ENCODE data around the gene ZNF532. TPM values are rescaled to one million over a fixed set of nuclear protein-coding genes. Genes with fewer than 3 reads are reported as not detected.

ZNF532 gene
- total RNA-seq, 1 experiment from 2014 or later: 21.1 TPM

DNA sequence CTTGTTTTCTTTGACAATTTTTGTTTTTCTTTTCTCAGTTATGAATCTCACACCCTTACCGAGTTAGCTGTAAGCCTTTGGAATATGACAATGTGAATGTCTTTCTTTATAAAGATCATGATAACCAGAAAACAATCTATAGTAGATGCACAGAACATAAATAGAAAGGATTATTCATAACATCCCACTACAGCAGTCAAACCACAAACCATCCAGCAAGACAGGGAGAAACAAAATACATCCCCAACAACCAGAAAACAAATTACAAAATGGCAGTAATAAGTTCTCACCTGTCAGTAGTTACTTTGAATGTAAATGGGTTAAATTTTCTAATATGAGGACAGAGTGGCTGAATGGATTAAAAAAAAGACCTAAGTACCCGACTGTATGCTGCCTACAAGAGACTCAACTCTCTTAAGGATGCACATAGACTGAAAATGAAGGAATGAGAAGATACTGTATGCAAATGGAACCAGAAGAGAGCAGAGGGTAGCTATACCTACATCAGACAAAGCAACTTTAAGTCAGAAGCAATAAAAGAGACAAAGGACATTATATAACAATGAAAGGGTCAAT, 124.6 kb downstream of the ZNF532 start:
- Histone ChIP-seq H3K27me3 (ENCODE audit: insufficient read depth, low read depth) (no peaks in the 10 kb centered on the region), H3K9me2 (ENCODE audit: insufficient read depth) (no peaks in the 10 kb centered on the region), H3K4me1 (replicated peaks; ENCODE audit: insufficient read depth) (0 out of 2 replicates have a peak, but pooled peaks cover 7% of the 10 kb centered on the region), H3K79me2 (ENCODE audit: low read depth) (no peaks in the 10 kb centered on the region), H2AFZ (no peak overlapping the region), H3F3A (ENCODE audit: insufficient read depth, low read depth) (no peaks in the 10 kb centered on the region), H3K9me3 (ENCODE audit: insufficient read depth, low read depth) (0 out of 2 replicates have a peak, but pooled peaks cover 10% of the 10 kb centered on the region), H3K4me3 (no peak overlapping the region), H4K20me1 (ENCODE audit: insufficient read depth) (no peaks in the 10 kb centered on the region), H3K27ac (no peak overlapping the region), H3K4me2 (no peak overlapping the region), H3K36me3 (ENCODE audit: low read depth) (no peaks in the 10 kb centered on the region)
- intact Hi-C loops (cut with micrococcal nuclease; ENCODE audit: unreplicated experiment): no loop called here
- BruUV-seq (replicated peaks): no TSS peak
- TF ChIP-seq, protein P1, sequence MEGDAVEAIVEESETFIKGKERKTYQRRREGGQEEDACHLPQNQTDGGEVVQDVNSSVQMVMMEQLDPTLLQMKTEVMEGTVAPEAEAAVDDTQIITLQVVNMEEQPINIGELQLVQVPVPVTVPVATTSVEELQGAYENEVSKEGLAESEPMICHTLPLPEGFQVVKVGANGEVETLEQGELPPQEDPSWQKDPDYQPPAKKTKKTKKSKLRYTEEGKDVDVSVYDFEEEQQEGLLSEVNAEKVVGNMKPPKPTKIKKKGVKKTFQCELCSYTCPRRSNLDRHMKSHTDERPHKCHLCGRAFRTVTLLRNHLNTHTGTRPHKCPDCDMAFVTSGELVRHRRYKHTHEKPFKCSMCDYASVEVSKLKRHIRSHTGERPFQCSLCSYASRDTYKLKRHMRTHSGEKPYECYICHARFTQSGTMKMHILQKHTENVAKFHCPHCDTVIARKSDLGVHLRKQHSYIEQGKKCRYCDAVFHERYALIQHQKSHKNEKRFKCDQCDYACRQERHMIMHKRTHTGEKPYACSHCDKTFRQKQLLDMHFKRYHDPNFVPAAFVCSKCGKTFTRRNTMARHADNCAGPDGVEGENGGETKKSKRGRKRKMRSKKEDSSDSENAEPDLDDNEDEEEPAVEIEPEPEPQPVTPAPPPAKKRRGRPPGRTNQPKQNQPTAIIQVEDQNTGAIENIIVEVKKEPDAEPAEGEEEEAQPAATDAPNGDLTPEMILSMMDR (conservative IDR thresholded peaks at IDR 0.05): no peak
- no peak for TF ChIP-seq EZH2 (IDR thresholded peaks at IDR 0.05; ENCODE audit: low read depth)
- ChIA-PET CTCF (no interaction called here), POLR2A (ENCODE audit: unreplicated experiment) (no interaction called here)
- no peak for DNase-seq

DNA sequence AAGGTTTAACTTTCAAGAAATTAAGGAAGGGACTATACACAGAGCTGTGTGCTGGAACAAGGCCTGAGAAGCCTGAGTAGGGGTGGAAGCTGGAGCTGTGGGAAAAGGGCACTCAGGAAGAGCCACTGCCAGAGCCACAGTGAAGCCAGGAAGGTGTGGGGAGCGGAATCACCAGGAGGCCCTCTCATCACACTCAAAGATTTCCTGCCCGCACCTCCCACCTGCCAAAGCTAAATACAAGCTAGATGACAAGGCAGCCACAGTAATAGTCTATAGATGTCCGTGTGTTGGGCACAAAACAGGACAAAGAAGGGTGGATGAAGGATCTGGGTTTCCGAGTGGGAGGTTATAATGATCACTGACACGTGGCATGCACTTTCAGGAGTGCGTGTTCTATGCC, 126.0 kb downstream of the ZNF532 start:
- no peaks in the 10 kb centered on the region for H3K79me2 ChIP-seq (ENCODE audit: low read depth)
- TF ChIP-seq, protein P1 (conservative IDR thresholded peaks at IDR 0.05): no peak
- TF ChIP-seq EZH2 (IDR thresholded peaks at IDR 0.05; ENCODE audit: low read depth): no peak
- no peak for DNase-seq
- H4K20me1 ChIP-seq (ENCODE audit: insufficient read depth): no peaks in the 10 kb centered on the region
- H3K9me2 ChIP-seq (ENCODE audit: insufficient read depth): no peaks in the 10 kb centered on the region
- H3K4me2 ChIP-seq: no peak overlapping the region
- H3K27ac ChIP-seq: no peak overlapping the region
- H3K27me3 ChIP-seq (ENCODE audit: insufficient read depth, low read depth): no peaks in the 10 kb centered on the region
- no peak overlapping the region for H3K4me3 ChIP-seq
- no peaks in the 10 kb centered on the region for H3F3A ChIP-seq (ENCODE audit: insufficient read depth, low read depth)
- intact Hi-C loops (cut with micrococcal nuclease; ENCODE audit: unreplicated experiment): no loop called here
- no peaks in the 10 kb centered on the region for H3K36me3 ChIP-seq (ENCODE audit: low read depth)
- ChIA-PET POLR2A (ENCODE audit: unreplicated experiment) (no interaction called here), CTCF (no interaction called here)
- H2AFZ ChIP-seq: no peak overlapping the region
- 0 out of 2 replicates have a peak, but pooled peaks cover 7% of the 10 kb centered on the region for H3K4me1 ChIP-seq (replicated peaks; ENCODE audit: insufficient read depth)
- H3K9me3 ChIP-seq (ENCODE audit: insufficient read depth, low read depth): 0 out of 2 replicates have a peak, but pooled peaks cover 10% of the 10 kb centered on the region
- BruUV-seq (replicated peaks): no TSS peak

DNA sequence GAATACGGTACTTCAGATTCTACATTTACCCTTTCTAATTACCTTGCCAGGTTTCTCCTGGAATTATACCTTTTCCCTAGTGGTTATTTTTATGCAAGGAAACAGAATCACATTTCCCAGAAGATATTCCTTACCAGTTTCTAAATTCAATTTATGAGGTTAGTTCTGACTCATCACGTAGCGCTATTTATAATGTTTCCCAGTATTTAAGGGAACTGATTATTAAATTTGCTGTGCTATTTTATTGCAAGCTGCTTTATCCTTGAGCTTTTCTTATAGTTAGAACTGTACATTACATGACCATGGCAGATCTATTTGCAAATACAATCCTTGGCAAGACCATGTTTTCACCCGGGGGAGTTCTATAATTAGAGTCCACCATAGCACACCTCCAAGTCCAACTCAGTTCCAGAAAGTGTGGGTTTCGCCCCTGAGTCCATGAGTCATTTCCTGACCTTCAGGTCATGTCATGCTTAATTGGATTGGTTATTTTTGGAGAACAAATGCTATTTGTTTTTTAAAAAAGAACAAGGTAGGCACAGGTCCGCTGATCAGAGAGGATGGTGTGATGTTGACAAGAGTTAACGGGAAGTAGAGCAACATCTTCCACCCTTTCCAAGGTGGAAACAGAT, 126.6 kb downstream of the ZNF532 start:
- H3K79me2 ChIP-seq (ENCODE audit: low read depth): no peaks in the 10 kb centered on the region
- 0 out of 2 replicates have a peak, but pooled peaks cover 7% of the 10 kb centered on the region for H3K4me1 ChIP-seq (replicated peaks; ENCODE audit: insufficient read depth)
- POLR2A ChIA-PET (ENCODE audit: unreplicated experiment): no interaction called here
- TF ChIP-seq EZH2 (IDR thresholded peaks at IDR 0.05; ENCODE audit: low read depth): no peak
- no peak overlapping the region for H2AFZ ChIP-seq
- no peaks in the 10 kb centered on the region for H3F3A ChIP-seq (ENCODE audit: insufficient read depth, low read depth)
- H3K9me3 ChIP-seq (ENCODE audit: insufficient read depth, low read depth): 0 out of 2 replicates have a peak, but pooled peaks cover 10% of the 10 kb centered on the region
- H3K36me3 ChIP-seq (ENCODE audit: low read depth): no peaks in the 10 kb centered on the region
- DNase-seq: no peak
- no peak overlapping the region for H3K27ac ChIP-seq
- no peaks in the 10 kb centered on the region for H4K20me1 ChIP-seq (ENCODE audit: insufficient read depth)
- no peaks in the 10 kb centered on the region for H3K27me3 ChIP-seq (ENCODE audit: insufficient read depth, low read depth)
- no peak overlapping the region for H3K4me2 ChIP-seq
- no peak overlapping the region for H3K4me3 ChIP-seq
- intact Hi-C loops (cut with micrococcal nuclease; ENCODE audit: unreplicated experiment): no loop called here
- no peaks in the 10 kb centered on the region for H3K9me2 ChIP-seq (ENCODE audit: insufficient read depth)
- BruUV-seq (replicated peaks): no TSS peak
- CTCF ChIA-PET: no interaction called here
